ENCODE results near the gene KNDC1. TPM values are rescaled to one million over a fixed set of nuclear protein-coding genes. Genes with fewer than 3 reads are reported as not detected.

The KNDC1 gene
- total RNA-seq, 5 donors from 2014 or later (not counting 1 experiment from before 2014, with no cell fraction given), result 0.09 to 1.2 (median 0.35) TPM

GRCh38 chr10:133164816-133165555 lies 5.0 kb downstream of the KNDC1 start:
- Mint-ChIP-seq H3K4me3 (no peak overlapping the region), H3K27me3 (peaks cover 12 to 28% of the 10 kb centered on the region in 2 donors), H3K4me1 (peaks cover 0 to 3% (median 0%) of the 10 kb centered on the region in 3 donors), H3K36me3 (no peaks in the 10 kb centered on the region), H3K27ac (no peak overlapping the region), H3K9me3 (no peaks in the 10 kb centered on the region)
- no peaks in the 10 kb centered on the region for H3K9me3 ChIP-seq
- WGBS (ENCODE audit: insufficient coverage), result 74% methylated on average over 25 of the region's 26 CpGs
- no peak for DNase-seq
- peaks cover 5 to 58% of the 10 kb centered on the region in 2 experiments for H3K27me3 ChIP-seq (replicated peaks in 1 of 2; ENCODE audit: control insufficient read depth in 2 of 2, extremely low read depth in 1 of 2, insufficient read depth in 2 of 2, low read length in 1 of 2)
- no peak overlapping the region for H3K27ac ChIP-seq (ENCODE audit: low read length)
- CTCF ChIA-PET, result no interaction called here
- POLR2A ChIA-PET, result no interaction called here
- no peak for ATAC-seq (replicated peaks in 1 of 4)
- H3K36me3 ChIP-seq (ENCODE audit: control insufficient read depth in 2 of 2, extremely low read depth in 1 of 2, insufficient read depth in 1 of 2, low read length in 1 of 2), result no peaks in the 10 kb centered on the region
- H3K4me3 ChIP-seq (ENCODE audit: control insufficient read depth in 1 of 2, extremely low read depth in 1 of 2, low read length in 1 of 2), result no peak overlapping the region
- H3K4me1 ChIP-seq (ENCODE audit: control insufficient read depth in 1 of 2, extremely low read depth in 1 of 2, insufficient read depth in 2 of 2, low read length in 2 of 2), result peaks cover 0 to 12% of the 10 kb centered on the region in 2 experiments

GRCh38 chr10:133165556-133166503 lies 5.8 kb downstream of the KNDC1 start:
- no peaks in the 10 kb centered on the region for H3K9me3 Mint-ChIP-seq
- no peaks in the 10 kb centered on the region for H3K36me3 Mint-ChIP-seq
- no peak overlapping the region for H3K4me3 ChIP-seq (ENCODE audit: control insufficient read depth in 1 of 2, extremely low read depth in 1 of 2, low read length in 1 of 2)
- peaks cover 0 to 3% (median 0%) of the 10 kb centered on the region in 3 donors for H3K4me1 Mint-ChIP-seq
- H3K27me3 ChIP-seq (replicated peaks in 1 of 2; ENCODE audit: control insufficient read depth in 2 of 2, extremely low read depth in 1 of 2, insufficient read depth in 2 of 2, low read length in 1 of 2), result peaks cover 5 to 57% of the 10 kb centered on the region in 2 experiments
- ChIA-PET POLR2A (no interaction called here), CTCF (no interaction called here)
- no peak overlapping the region for H3K4me3 Mint-ChIP-seq
- H3K27ac Mint-ChIP-seq, result peak overlapping the region in 1 of 2 donors; percentile 0
- DNase-seq (no peak), ATAC-seq (replicated peaks in 1 of 4) (no peak)
- no peaks in the 10 kb centered on the region for H3K36me3 ChIP-seq (ENCODE audit: control insufficient read depth in 2 of 2, extremely low read depth in 1 of 2, insufficient read depth in 1 of 2, low read length in 1 of 2)
- 90% methylated on average over 32 of the region's 40 CpGs for WGBS (ENCODE audit: insufficient coverage)
- peaks cover 14 to 28% of the 10 kb centered on the region in 2 donors for H3K27me3 Mint-ChIP-seq
- H3K9me3 ChIP-seq, result no peaks in the 10 kb centered on the region
- peaks cover 0 to 7% of the 10 kb centered on the region in 2 experiments for H3K4me1 ChIP-seq (ENCODE audit: control insufficient read depth in 1 of 2, extremely low read depth in 1 of 2, insufficient read depth in 2 of 2, low read length in 2 of 2)
- no peak overlapping the region for H3K27ac ChIP-seq (ENCODE audit: low read length)

GRCh38 chr10:133166504-133166827 lies 6.4 kb downstream of the KNDC1 start:
- POLR2A ChIA-PET, result no interaction called here
- CTCF ChIA-PET, result no interaction called here
- Mint-ChIP-seq H3K27me3 (peaks cover 15 to 26% of the 10 kb centered on the region in 2 donors), H3K4me3 (no peak overlapping the region), H3K9me3 (no peaks in the 10 kb centered on the region), H3K4me1 (no peaks in the 10 kb centered on the region), H3K36me3 (no peaks in the 10 kb centered on the region), H3K27ac (peak overlapping the region in 1 of 2 donors; percentile 0)
- no peak for DNase-seq
- no peaks in the 10 kb centered on the region for H3K9me3 ChIP-seq
- WGBS (ENCODE audit: insufficient coverage), result 93% methylated on average over 11 of the region's 11 CpGs
- H3K4me3 ChIP-seq (ENCODE audit: control insufficient read depth in 1 of 2, extremely low read depth in 1 of 2, low read length in 1 of 2), result no peak overlapping the region
- peaks cover 0 to under 1% of the 10 kb centered on the region in 2 experiments for H3K4me1 ChIP-seq (ENCODE audit: control insufficient read depth in 1 of 2, extremely low read depth in 1 of 2, insufficient read depth in 2 of 2, low read length in 2 of 2)
- no peak for ATAC-seq (replicated peaks in 1 of 4)
- H3K36me3 ChIP-seq (ENCODE audit: control insufficient read depth in 2 of 2, extremely low read depth in 1 of 2, insufficient read depth in 1 of 2, low read length in 1 of 2), result no peaks in the 10 kb centered on the region
- H3K27me3 ChIP-seq (replicated peaks in 1 of 2; ENCODE audit: control insufficient read depth in 2 of 2, extremely low read depth in 1 of 2, insufficient read depth in 2 of 2, low read length in 1 of 2), result peaks cover 5 to 52% of the 10 kb centered on the region in 2 experiments
- no peak overlapping the region for H3K27ac ChIP-seq (ENCODE audit: low read length)

GRCh38 chr10:133166828-133167692 lies 7.0 kb downstream of the KNDC1 start:
- Histone ChIP-seq H3K27ac (ENCODE audit: low read length) (no peak overlapping the region), H3K4me3 (ENCODE audit: control insufficient read depth in 1 of 2, extremely low read depth in 1 of 2, low read length in 1 of 2) (no peak overlapping the region), H3K36me3 (ENCODE audit: control insufficient read depth in 2 of 2, extremely low read depth in 1 of 2, insufficient read depth in 1 of 2, low read length in 1 of 2) (no peaks in the 10 kb centered on the region), H3K9me3 (no peaks in the 10 kb centered on the region), H3K4me1 (ENCODE audit: control insufficient read depth in 1 of 2, extremely low read depth in 1 of 2, insufficient read depth in 2 of 2, low read length in 2 of 2) (no peaks in the 10 kb centered on the region), H3K27me3 (replicated peaks in 1 of 2; ENCODE audit: control insufficient read depth in 2 of 2, extremely low read depth in 1 of 2, insufficient read depth in 2 of 2, low read length in 1 of 2) (peaks cover 5 to 48% of the 10 kb centered on the region in 2 experiments)
- Mint-ChIP-seq H3K4me3 (no peak overlapping the region), H3K27me3 (peaks cover 18 to 24% of the 10 kb centered on the region in 2 donors), H3K36me3 (no peaks in the 10 kb centered on the region), H3K9me3 (no peaks in the 10 kb centered on the region), H3K4me1 (no peaks in the 10 kb centered on the region), H3K27ac (no peak overlapping the region)
- ChIA-PET CTCF (no interaction called here), POLR2A (no interaction called here)
- no peak for ATAC-seq (replicated peaks in 1 of 4)
- 95% methylated on average over 66 of the region's 66 CpGs for WGBS (ENCODE audit: insufficient coverage)
- DNase-seq, result no peak

- no peak overlapping the region for H3K4me3 Mint-ChIP-seq
- ChIA-PET POLR2A (no interaction called here), CTCF (no interaction called here)
- no peak for DNase-seq
- no peak for ATAC-seq (replicated peaks in 1 of 4)
- 87% methylated on average over 25 of the region's 37 CpGs for WGBS (ENCODE audit: insufficient coverage)
- H3K36me3 Mint-ChIP-seq, result no peaks in the 10 kb centered on the region
- H3K27ac Mint-ChIP-seq, result no peak overlapping the region
- no peaks in the 10 kb centered on the region for H3K36me3 ChIP-seq (ENCODE audit: control insufficient read depth in 2 of 2, extremely low read depth in 1 of 2, insufficient read depth in 1 of 2, low read length in 1 of 2)
- no peak overlapping the region for H3K27ac ChIP-seq (ENCODE audit: low read length)
- H3K4me1 ChIP-seq (ENCODE audit: control insufficient read depth in 1 of 2, extremely low read depth in 1 of 2, insufficient read depth in 2 of 2, low read length in 2 of 2), result no peaks in the 10 kb centered on the region
- peaks cover 1 to 44% of the 10 kb centered on the region in 2 experiments for H3K27me3 ChIP-seq (replicated peaks in 1 of 2; ENCODE audit: control insufficient read depth in 2 of 2, extremely low read depth in 1 of 2, insufficient read depth in 2 of 2, low read length in 1 of 2)
- H3K27me3 Mint-ChIP-seq, result peaks cover 14 to 21% of the 10 kb centered on the region in 2 donors
- no peak overlapping the region for H3K4me3 ChIP-seq (ENCODE audit: control insufficient read depth in 1 of 2, extremely low read depth in 1 of 2, low read length in 1 of 2)
- H3K9me3 Mint-ChIP-seq, result no peaks in the 10 kb centered on the region
- no peaks in the 10 kb centered on the region for H3K4me1 Mint-ChIP-seq
- H3K9me3 ChIP-seq, result no peaks in the 10 kb centered on the region
Observed at GRCh38 chr10:133167693-133168616, 7.9 kb downstream of the KNDC1 start.
